LNCaP clone FGC (cell line): ENCODE data around the gene SNX8.
A peak's percentile ranks its signal among the peaks of the same experiment; 100 is the strongest.

Experiments
- DNase-seq: peaks from one replicate; pipeline ENCODE4 v3.0.0-alpha.2; 2011; ENCODE audit warnings: low read depth
- H3K4me3 ChIP-seq: 2 replicates; pipeline ENCODE4 v1.5.1; 2011; ENCODE audit warnings: mild to moderate bottlenecking, low read depth, low read length, control low read depth
- CTCF ChIP-seq: IDR thresholded peaks from 2 replicates; pipeline ENCODE4 v1.5.1; 2012; ENCODE audit warnings: mild to moderate bottlenecking; ENCODE audit not compliant: control insufficient read depth, insufficient read depth; ENCODE audit errors: extremely low read depth

SNX8 gene

GRCh38 chr7:2242541-2243429 is 71.5 kb downstream of the SNX8 start:
- no peak for TF ChIP-seq CTCF
- no peak for DNase-seq
- H3K4me3 ChIP-seq, result peak overlapping the region; percentile 92

DNA sequence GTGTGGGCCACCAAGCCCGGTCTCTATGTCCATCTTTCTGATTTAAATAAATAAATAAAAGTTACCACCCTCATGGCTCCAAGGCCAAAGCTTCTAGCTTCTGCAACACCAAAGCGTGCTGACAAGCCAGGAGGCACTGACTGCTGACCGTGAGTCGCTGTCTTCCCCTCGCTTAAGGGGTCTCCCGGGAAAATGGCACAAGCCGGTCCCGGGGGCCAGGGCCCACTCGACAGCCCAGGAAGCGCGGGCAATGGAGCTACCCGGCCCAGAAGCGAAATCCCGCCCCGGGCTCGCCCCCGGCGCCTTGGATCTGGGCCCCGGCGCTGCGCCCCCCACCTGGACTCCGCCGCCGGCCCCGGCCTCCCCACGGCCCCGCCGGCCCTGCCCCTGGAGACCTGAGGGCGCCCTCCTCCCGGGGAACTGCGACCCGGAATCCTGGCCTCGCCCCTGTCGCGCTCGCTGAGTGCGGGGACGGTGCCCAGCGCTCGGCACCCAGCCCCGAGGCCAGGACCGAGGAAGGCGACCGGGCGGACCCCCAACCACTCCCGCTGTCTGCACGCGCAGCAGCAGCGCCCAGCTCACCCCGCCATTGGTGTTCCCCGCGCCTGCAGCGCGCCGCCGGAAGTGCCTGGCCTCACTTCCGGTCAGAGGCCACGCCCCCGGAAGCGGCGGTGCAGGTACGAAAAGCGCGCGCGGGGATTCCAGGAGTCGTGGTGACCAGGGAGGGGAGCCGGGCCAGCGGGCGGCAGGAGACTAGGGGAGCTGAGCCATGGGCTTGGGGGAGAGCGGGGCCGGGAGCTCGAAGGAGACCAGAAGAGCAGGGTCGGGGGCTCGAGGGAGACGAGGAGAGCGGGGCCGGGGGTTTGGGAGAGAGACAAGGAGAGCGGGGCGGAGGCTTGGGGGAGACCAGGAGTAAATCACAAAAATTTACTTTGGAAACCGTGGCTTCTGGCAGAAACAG is 72.4 kb downstream of the SNX8 start, which contains the start of the genes MRM2 and NUDT1:
MRM2 (minus strand) TSS at position 626 of the 961 bp plus-strand sequence; CDS start at position 590, 36 bp downstream.
NUDT1 (plus strand) TSS at position 647 of the 961 bp plus-strand sequence. CDS start 2,349 bp downstream, outside the sequence.
- DNase-seq, result peak; percentile 22
- TF ChIP-seq CTCF, result no peak
- H3K4me3 ChIP-seq, result peak within 1 kb of the TSS; percentile 92

- no peak overlapping the region for H3K4me3 ChIP-seq
- no peak for DNase-seq
- TF ChIP-seq CTCF, result no peak
Measured at GRCh38 chr7:2239242-2239641, 75.0 kb downstream of the SNX8 start.

DNA sequence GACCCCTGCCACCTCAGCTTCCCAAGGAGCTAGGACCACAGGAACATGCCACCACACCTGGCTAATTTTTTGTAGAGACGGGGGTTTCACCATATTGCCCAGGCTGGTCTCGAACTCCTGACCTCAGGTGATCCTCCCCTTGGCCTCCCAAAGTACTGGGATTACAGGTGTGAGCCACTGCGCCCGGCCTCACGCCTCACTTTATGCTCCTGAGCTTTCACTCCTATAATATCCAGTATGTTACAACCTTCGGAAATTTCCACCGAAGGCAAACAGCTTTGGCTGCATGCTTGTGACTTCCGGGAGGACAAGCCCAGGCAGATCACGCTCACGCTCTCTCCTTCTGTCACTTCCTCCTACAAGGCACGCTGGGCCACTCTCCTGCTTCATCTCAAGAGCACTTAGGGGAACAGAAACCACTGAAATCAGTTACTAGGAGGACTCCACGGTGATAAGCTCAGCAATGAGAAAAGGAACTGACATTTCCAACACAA is 77.1 kb downstream of the SNX8 start:
- no peak for TF ChIP-seq CTCF
- H3K4me3 ChIP-seq, result no peak overlapping the region
- DNase-seq, result no peak

DNA sequence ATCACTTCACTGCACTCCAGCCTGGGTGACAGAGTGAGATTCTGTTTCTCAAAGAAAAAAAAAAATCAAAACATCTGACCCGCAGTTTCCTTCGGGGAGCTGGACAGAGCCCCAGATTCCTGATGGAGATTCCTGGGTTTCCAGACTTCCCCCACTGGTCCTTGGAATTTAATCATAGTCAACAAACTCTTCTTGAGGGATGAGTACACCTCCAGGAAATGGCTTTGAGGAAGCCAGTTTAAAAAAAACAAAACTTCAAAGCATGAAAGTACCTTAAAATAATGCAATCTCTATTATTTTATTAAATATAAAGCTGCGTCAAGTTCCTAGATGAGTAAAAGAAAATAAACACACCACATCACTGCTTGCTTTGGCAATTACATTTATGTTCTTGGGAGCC is 80.3 kb downstream of the SNX8 start:
- DNase-seq, result no peak
- TF ChIP-seq CTCF, result no peak
- no peak overlapping the region for H3K4me3 ChIP-seq

DNA sequence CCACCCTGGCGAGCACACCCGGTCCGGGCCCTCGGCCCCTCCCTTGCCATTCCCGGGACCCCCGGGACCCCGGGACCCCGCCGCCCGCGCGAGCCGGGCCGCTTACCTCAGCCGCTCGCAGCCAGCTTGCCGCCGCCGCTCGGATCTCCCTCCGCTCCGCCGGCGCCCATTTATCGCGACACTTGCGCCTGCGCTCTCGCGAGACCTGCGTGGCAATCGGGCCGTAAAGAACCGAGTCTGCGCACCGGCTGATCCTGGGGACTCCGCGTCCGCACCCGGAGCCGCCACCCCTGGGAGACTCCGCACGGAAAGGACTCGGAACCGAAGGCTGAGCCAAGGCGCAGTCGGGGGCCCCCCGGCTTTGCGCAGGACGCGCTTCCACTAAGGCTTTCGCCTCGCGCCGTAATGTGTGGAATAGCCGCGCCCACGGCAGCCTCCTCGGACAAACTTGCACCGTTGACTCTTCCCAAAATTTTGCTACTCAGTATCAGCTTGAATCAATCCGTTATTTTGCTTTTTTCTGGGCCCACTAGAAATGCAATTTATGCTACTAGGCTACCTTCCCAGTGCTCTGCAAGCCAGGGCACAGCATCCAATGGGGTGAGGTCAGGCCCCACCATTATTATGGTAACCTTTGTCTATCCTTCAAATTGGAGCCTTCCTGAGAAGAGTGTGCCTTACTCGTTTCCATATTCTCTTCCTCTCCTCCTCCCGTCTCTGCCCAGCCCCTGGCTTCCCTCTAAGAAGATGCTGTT is 81.3 kb downstream of the SNX8 start, which contains the start of gene MAD1L1:
MAD1L1 (minus strand) TSS at position 180 of the 755 bp plus-strand sequence. CDS start 2,812 bp downstream, outside the sequence.
- 0 out of 2 replicates have a peak, but pooled peaks have one; percentile 2 for TF ChIP-seq CTCF
- peak within 1 kb of the TSS; percentile 94 for H3K4me3 ChIP-seq
- DNase-seq, result peak; percentile 57
